ENCODE results near the gene TOPBP1.

Gene TOPBP1

GRCh38 chr3:133606342-133606741, 55.4 kb downstream of the TOPBP1 start:
- no peak for DNase-seq

GRCh38 chr3:133600572-133601081, 61.1 kb downstream of the TOPBP1 start:
- DNase-seq: no peak

GRCh38 chr3:133599280-133599679, 62.5 kb downstream of the TOPBP1 start:
- DNase-seq: no peak

- no peak for DNase-seq
Observed at GRCh38 chr3:133598405-133598804, 63.3 kb downstream of the TOPBP1 start.

- no peak for DNase-seq
Observed at GRCh38 chr3:133595341-133595740, 66.4 kb downstream of the TOPBP1 start.

GRCh38 chr3:133593243-133593642, 68.5 kb downstream of the TOPBP1 start:
- no peak for DNase-seq

- no peak for DNase-seq
Observed at GRCh38 chr3:133592843-133593242, 68.9 kb downstream of the TOPBP1 start.

GRCh38 chr3:133591271-133591742, 70.4 kb downstream of the TOPBP1 start:
- DNase-seq: no peak

GRCh38 chr3:133589503-133589902, 72.2 kb downstream of the TOPBP1 start:
- DNase-seq: no peak

- no peak for DNase-seq
Observed at GRCh38 chr3:133588784-133589465, 72.8 kb downstream of the TOPBP1 start.

GRCh38 chr3:133588035-133588434, 73.7 kb downstream of the TOPBP1 start:
- no peak for DNase-seq

- DNase-seq: no peak
Observed at GRCh38 chr3:133583396-133583795, 78.3 kb downstream of the TOPBP1 start.

- no peak for DNase-seq
Observed at GRCh38 chr3:133578548-133579191, 83.1 kb downstream of the TOPBP1 start.

GRCh38 chr3:133576169-133576568, 85.6 kb downstream of the TOPBP1 start:
- no peak for DNase-seq

GRCh38 chr3:133575086-133575485, 86.7 kb downstream of the TOPBP1 start:
- no peak for DNase-seq

- DNase-seq: no peak
Observed at GRCh38 chr3:133574260-133574881, 87.4 kb downstream of the TOPBP1 start.

- no peak for DNase-seq
Observed at GRCh38 chr3:133573629-133574194, 88.0 kb downstream of the TOPBP1 start, which contains the start of gene CDV3. Gene CDV3, plus strand, starts transcription at chr3:133573686. Its CDS starts 359 bp downstream, at chr3:133574045.

- DNase-seq: no peak
Observed at GRCh38 chr3:133573054-133573628, 88.6 kb downstream of the TOPBP1 start.

- DNase-seq: no peak
Observed at GRCh38 chr3:133572158-133573053, 89.3 kb downstream of the TOPBP1 start.

- no peak for DNase-seq
Observed at GRCh38 chr3:133570937-133571320, 90.8 kb downstream of the TOPBP1 start.

GRCh38 chr3:133570139-133570936, 91.4 kb downstream of the TOPBP1 start:
- no peak for DNase-seq
